ENCODE results near the gene CD80.
"Not testable (repeated sequence)": the region's sequence is repeated elsewhere in the genome, so short reads cannot be mapped to it uniquely, and the experiment has no call there.

CD80 gene

DNA sequence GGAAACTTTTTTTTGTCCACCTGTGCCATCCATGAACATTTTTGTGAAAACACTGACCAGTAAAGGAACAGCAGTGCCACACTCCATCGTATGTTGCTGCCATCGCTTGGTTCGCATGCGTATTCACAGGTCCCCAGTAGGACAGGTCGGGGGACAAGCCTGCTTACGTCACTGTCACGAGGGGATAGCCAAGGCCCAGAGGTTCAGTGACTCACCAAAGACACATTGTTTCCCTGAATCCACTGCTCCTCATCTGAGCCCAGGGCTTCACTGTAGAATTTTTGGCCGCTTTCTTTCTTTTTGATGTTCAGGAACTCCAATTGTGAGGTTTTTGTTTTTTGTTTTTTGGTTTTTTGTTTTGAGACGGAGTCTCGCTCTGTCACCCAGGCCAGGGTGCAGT, 25.8 kb upstream of the CD80 start:
- no peak overlapping the region for H3K4me3 ChIP-seq (ENCODE audit: low read depth in 1 of 5, low read length in 5 of 5)
- H3K36me3 ChIP-seq (ENCODE audit: control insufficient read depth in 5 of 5, insufficient read depth in 5 of 5, low read length in 5 of 5), result peaks cover 9 to 26% (median 10%) of the 10 kb centered on the region in 5 donors
- no peak overlapping the region for H3K27ac ChIP-seq (ENCODE audit: low read depth, low read length)
- peaks cover 0 to 28% (median 10%) of the 10 kb centered on the region in 5 donors for H3K4me1 ChIP-seq (ENCODE audit: control insufficient read depth in 5 of 5, insufficient read depth in 5 of 5, low read length in 5 of 5)
- no peak overlapping the region for H3K9ac ChIP-seq (ENCODE audit: low read length in 5 of 5)
- H3K9me3 ChIP-seq (ENCODE audit: control insufficient read depth in 5 of 5, low read length in 5 of 5), result no peaks in the 10 kb centered on the region
- no peaks in the 10 kb centered on the region for H3K27me3 ChIP-seq (ENCODE audit: control insufficient read depth in 5 of 5, insufficient read depth in 4 of 5, low read length in 5 of 5)

DNA sequence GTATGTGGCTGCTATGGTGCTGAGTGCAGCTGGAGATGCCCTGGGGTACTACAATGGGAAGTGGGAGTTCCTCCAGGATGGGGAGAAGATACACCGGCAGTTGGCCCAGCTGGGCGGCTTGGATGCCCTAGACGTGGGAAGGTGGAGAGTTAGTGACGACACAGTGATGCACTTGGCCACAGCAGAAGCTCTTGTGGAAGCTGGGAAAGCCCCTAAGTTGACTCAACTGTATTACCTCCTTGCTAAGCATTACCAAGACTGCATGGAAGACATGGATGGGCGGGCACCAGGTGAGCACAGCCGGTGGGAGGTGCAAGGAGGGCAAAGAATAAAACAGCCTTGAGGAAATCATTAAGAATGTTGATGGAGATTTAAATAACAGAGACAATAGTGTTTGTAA, 22.8 kb upstream of the CD80 start:
- Histone ChIP-seq H3K27me3 (ENCODE audit: control insufficient read depth in 5 of 5, insufficient read depth in 4 of 5, low read length in 5 of 5) (no peaks in the 10 kb centered on the region), H3K4me3 (ENCODE audit: low read depth in 1 of 5, low read length in 5 of 5) (no peak overlapping the region), H3K9me3 (ENCODE audit: control insufficient read depth in 5 of 5, low read length in 5 of 5) (no peaks in the 10 kb centered on the region), H3K36me3 (ENCODE audit: control insufficient read depth in 5 of 5, insufficient read depth in 5 of 5, low read length in 5 of 5) (peaks cover 4 to 19% (median 7%) of the 10 kb centered on the region in 5 donors), H3K4me1 (ENCODE audit: control insufficient read depth in 5 of 5, insufficient read depth in 5 of 5, low read length in 5 of 5) (peaks cover 2 to 22% (median 14%) of the 10 kb centered on the region in 5 donors), H3K9ac (ENCODE audit: low read length in 5 of 5) (no peak overlapping the region), H3K27ac (ENCODE audit: low read depth, low read length) (no peak overlapping the region)

- Histone ChIP-seq H3K4me1 (ENCODE audit: control insufficient read depth in 5 of 5, insufficient read depth in 5 of 5, low read length in 5 of 5) (peaks cover 2 to 14% (median 12%) of the 10 kb centered on the region in 5 donors), H3K9me3 (ENCODE audit: control insufficient read depth in 5 of 5, low read length in 5 of 5) (no peaks in the 10 kb centered on the region), H3K9ac (ENCODE audit: low read length in 5 of 5) (peak overlapping the region; percentile 64 to 98 (median 83)), H3K4me3 (ENCODE audit: low read depth in 1 of 5, low read length in 5 of 5) (peak overlapping the region; percentile 65 to 95 (median 75)), H3K27ac (ENCODE audit: low read depth, low read length) (peak overlapping the region; percentile 81), H3K36me3 (ENCODE audit: control insufficient read depth in 5 of 5, insufficient read depth in 5 of 5, low read length in 5 of 5) (peaks cover 0 to 11% (median 0%) of the 10 kb centered on the region in 5 donors), H3K27me3 (ENCODE audit: control insufficient read depth in 5 of 5, insufficient read depth in 4 of 5, low read length in 5 of 5) (no peaks in the 10 kb centered on the region)
Observed at GRCh38 chr3:119580067-119580760, 20.8 kb upstream of the CD80 start.

DNA sequence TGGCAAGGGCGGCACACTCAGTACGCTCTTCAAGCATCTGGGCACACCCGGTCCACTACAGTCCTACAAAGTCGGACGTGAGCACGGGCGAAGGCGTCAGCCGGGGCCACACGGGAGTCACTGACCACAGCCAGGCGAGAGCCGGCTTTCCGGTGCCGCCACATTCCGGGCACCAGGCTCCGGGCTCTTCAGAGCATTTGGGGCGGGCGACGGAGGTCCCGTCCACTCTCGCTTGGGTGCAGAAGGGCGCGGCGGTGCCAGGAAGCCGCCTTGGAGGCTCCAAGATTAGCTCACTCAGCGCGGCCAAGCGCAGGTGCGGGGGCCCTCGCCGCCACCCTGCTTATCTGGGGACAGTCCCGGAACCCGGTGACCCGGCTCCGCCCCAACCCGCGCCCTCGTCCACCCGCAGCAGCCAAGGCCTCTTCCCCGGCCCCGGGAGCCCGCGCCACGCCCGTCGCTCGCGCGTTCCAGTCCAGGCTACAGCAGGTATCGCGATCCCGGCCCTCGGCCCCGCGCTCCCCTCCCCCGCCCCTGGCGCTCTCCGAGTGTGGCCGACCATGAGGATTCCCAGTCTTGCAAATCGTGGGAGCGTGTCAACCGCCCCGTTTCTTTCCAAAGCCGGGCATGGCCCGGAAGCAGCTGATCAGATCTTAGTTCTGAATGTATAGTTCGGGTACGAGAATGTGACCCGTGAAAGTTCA, 20.1 kb upstream of the CD80 start, which contains the start of gene ADPRH:
ADPRH (plus strand) TSS at position 127 of the 701 bp plus-strand sequence. CDS start 2,678 bp downstream, outside the sequence.
- Histone ChIP-seq H3K9ac (ENCODE audit: low read length in 5 of 5) (peak within 1 kb of the TSS; percentile 64 to 98 (median 83)), H3K4me3 (ENCODE audit: low read depth in 1 of 5, low read length in 5 of 5) (peak within 1 kb of the TSS; percentile 65 to 95 (median 75)), H3K36me3 (ENCODE audit: control insufficient read depth in 5 of 5, insufficient read depth in 5 of 5, low read length in 5 of 5) (peaks cover 0 to 5% (median 0%) of the 10 kb centered on the region in 5 donors), H3K4me1 (ENCODE audit: control insufficient read depth in 5 of 5, insufficient read depth in 5 of 5, low read length in 5 of 5) (peaks cover 2 to 14% (median 12%) of the 10 kb centered on the region in 5 donors), H3K27me3 (ENCODE audit: control insufficient read depth in 5 of 5, insufficient read depth in 4 of 5, low read length in 5 of 5) (no peaks in the 10 kb centered on the region), H3K27ac (ENCODE audit: low read depth, low read length) (peak within 1 kb of the TSS; percentile 81), H3K9me3 (ENCODE audit: control insufficient read depth in 5 of 5, low read length in 5 of 5) (no peaks in the 10 kb centered on the region)

DNA sequence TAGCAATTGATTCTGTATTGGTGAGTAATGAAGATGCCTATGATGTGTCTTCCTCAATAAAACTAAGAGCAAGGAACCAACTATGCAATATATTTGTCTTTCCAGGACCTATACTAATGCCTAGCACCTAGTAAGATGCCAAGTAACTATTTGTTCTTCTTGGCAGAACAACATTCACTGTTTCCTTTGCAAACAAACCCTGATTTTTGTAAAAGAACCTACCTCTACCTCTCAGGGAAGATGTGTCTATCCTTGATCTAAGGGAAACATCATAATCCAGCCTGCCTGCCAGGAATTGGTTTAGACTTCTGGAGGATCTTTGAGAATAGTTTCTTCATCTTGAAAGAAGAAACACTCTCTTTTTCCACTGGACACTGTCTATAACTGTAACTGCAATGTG, 16.1 kb upstream of the CD80 start:
- Histone ChIP-seq H3K9me3 (ENCODE audit: control insufficient read depth in 5 of 5, low read length in 5 of 5) (no peaks in the 10 kb centered on the region), H3K27ac (ENCODE audit: low read depth, low read length) (no peak overlapping the region), H3K4me1 (ENCODE audit: control insufficient read depth in 5 of 5, insufficient read depth in 5 of 5, low read length in 5 of 5) (peaks cover 2 to 24% (median 20%) of the 10 kb centered on the region in 5 donors), H3K9ac (ENCODE audit: low read length in 5 of 5) (no peak overlapping the region), H3K4me3 (ENCODE audit: low read depth in 1 of 5, low read length in 5 of 5) (no peak overlapping the region), H3K27me3 (ENCODE audit: control insufficient read depth in 5 of 5, insufficient read depth in 4 of 5, low read length in 5 of 5) (no peaks in the 10 kb centered on the region), H3K36me3 (ENCODE audit: control insufficient read depth in 5 of 5, insufficient read depth in 5 of 5, low read length in 5 of 5) (no peaks in the 10 kb centered on the region)

- peak overlapping the region; percentile 71 for H3K27ac ChIP-seq (ENCODE audit: low read depth, low read length)
Observed at GRCh38 chr3:119571688-119572087, 12.3 kb upstream of the CD80 start.

DNA sequence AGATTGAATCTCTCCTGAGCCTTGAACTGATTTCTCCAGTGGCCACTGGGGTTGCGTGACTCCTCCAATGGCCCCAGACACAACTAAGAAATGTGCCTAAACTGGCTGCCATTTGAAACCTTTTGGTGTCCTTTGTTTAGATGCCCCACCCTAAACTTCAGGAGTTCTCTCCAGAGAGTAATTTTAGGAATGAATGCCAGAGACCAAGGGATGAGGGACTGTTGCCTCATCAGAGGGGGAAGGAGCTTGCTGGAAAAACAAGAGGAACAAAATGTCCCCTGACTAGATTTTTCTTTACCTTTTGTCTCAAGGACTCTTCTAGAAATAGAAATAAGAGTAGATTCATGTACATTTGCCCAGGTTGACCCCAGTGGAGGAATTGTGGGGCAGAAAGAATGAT, 11.8 kb upstream of the CD80 start:
- H3K9me3 ChIP-seq (ENCODE audit: control insufficient read depth in 5 of 5, low read length in 5 of 5), result no peaks in the 10 kb centered on the region
- H3K27ac ChIP-seq (ENCODE audit: low read depth, low read length), result peak overlapping the region; percentile 71
- peak overlapping the region in 1 of 5 donors; percentile 39 for H3K9ac ChIP-seq (ENCODE audit: low read length in 5 of 5)
- no peak overlapping the region for H3K4me3 ChIP-seq (ENCODE audit: low read depth in 1 of 5, low read length in 5 of 5)
- H3K36me3 ChIP-seq (ENCODE audit: control insufficient read depth in 5 of 5, insufficient read depth in 5 of 5, low read length in 5 of 5), result no peaks in the 10 kb centered on the region
- peaks cover 0 to 14% (median 9%) of the 10 kb centered on the region in 5 donors for H3K4me1 ChIP-seq (ENCODE audit: control insufficient read depth in 5 of 5, insufficient read depth in 5 of 5, low read length in 5 of 5)
- no peaks in the 10 kb centered on the region for H3K27me3 ChIP-seq (ENCODE audit: control insufficient read depth in 5 of 5, insufficient read depth in 4 of 5, low read length in 5 of 5)

More at GRCh38 chr3:119571688-119572087, 12.3 kb upstream of the CD80 start:
- H3K4me1 ChIP-seq (ENCODE audit: control insufficient read depth in 5 of 5, insufficient read depth in 5 of 5, low read length in 5 of 5), result peaks cover 0 to 14% (median 9%) of the 10 kb centered on the region in 5 donors
- H3K27me3 ChIP-seq (ENCODE audit: control insufficient read depth in 5 of 5, insufficient read depth in 4 of 5, low read length in 5 of 5), result no peaks in the 10 kb centered on the region
- no peaks in the 10 kb centered on the region for H3K36me3 ChIP-seq (ENCODE audit: control insufficient read depth in 5 of 5, insufficient read depth in 5 of 5, low read length in 5 of 5)
- no peaks in the 10 kb centered on the region for H3K9me3 ChIP-seq (ENCODE audit: control insufficient read depth in 5 of 5, low read length in 5 of 5)
- H3K9ac ChIP-seq (ENCODE audit: low read length in 5 of 5), result peak overlapping the region in 1 of 5 donors; percentile 39
- peak overlapping the region in 1 of 5 donors; percentile 42 for H3K4me3 ChIP-seq (ENCODE audit: low read depth in 1 of 5, low read length in 5 of 5)

DNA sequence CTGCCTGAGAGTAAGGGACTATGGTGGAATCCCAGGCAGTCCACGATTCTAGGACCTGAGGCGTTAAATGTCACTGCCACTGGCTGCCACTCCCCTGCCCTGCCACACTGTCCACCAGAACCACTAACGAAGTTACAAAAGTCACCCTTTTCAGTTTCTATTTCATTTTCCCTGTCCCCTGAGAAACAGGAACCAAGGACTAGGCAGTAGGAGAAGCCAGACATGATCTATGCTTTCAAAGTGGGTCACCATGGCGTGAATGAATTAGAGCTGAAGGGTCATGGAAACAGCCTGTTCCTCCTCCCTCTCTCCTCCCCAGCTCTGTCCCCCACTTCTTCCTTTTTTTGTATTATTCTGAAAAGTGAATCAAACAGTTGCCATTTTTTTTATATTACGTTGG, 10.8 kb upstream of the CD80 start:
- H3K36me3 ChIP-seq (ENCODE audit: control insufficient read depth in 5 of 5, insufficient read depth in 5 of 5, low read length in 5 of 5), result no peaks in the 10 kb centered on the region
- H3K4me1 ChIP-seq (ENCODE audit: control insufficient read depth in 5 of 5, insufficient read depth in 5 of 5, low read length in 5 of 5), result peaks cover 0 to 14% (median 9%) of the 10 kb centered on the region in 5 donors
- H3K27ac ChIP-seq (ENCODE audit: low read depth, low read length), result no peak overlapping the region

GRCh38 chr3:119569156-119569555, 9.7 kb upstream of the CD80 start:
- no peaks in the 10 kb centered on the region for H3K9me3 ChIP-seq (ENCODE audit: control insufficient read depth in 5 of 5, low read length in 5 of 5)
- H3K9ac ChIP-seq (ENCODE audit: low read length in 5 of 5), result no peak overlapping the region
- no peaks in the 10 kb centered on the region for H3K27me3 ChIP-seq (ENCODE audit: control insufficient read depth in 5 of 5, insufficient read depth in 4 of 5, low read length in 5 of 5)
- no peak overlapping the region for H3K27ac ChIP-seq (ENCODE audit: low read depth, low read length)
- no peak overlapping the region for H3K4me3 ChIP-seq (ENCODE audit: low read depth in 1 of 5, low read length in 5 of 5)
- no peaks in the 10 kb centered on the region for H3K36me3 ChIP-seq (ENCODE audit: control insufficient read depth in 5 of 5, insufficient read depth in 5 of 5, low read length in 5 of 5)
- peaks cover 0 to 14% (median 9%) of the 10 kb centered on the region in 5 donors for H3K4me1 ChIP-seq (ENCODE audit: control insufficient read depth in 5 of 5, insufficient read depth in 5 of 5, low read length in 5 of 5)

More for the DNA sequence above, 10.8 kb upstream of the CD80 start:
- H3K9ac ChIP-seq (ENCODE audit: low read length in 5 of 5), result no peak overlapping the region
- H3K4me3 ChIP-seq (ENCODE audit: low read depth in 1 of 5, low read length in 5 of 5), result no peak overlapping the region
- no peaks in the 10 kb centered on the region for H3K9me3 ChIP-seq (ENCODE audit: control insufficient read depth in 5 of 5, low read length in 5 of 5)
- no peaks in the 10 kb centered on the region for H3K27me3 ChIP-seq (ENCODE audit: control insufficient read depth in 5 of 5, insufficient read depth in 4 of 5, low read length in 5 of 5)

DNA sequence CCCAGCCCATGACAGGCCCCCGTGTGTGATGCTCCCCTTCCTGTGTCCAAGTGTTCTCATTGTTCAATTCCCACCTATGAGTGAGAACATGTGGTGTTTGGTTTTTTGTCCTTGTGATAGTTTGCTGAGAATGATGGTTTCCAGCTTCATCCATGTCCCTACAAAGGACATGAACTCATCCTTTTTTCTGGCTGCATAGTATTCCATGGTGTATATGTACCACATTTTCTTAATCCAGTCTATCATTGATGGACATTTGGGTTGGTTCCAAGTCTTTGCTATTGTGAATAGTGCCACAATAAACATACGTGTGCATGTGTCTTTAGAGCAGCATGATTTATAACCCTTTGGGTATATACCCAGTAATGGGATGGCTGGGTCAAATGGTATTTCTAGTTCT, 3.9 kb upstream of the CD80 start:
- not testable (repeated sequence) for H3K9ac ChIP-seq (ENCODE audit: low read length in 5 of 5); H3K9me3 ChIP-seq (ENCODE audit: control insufficient read depth in 5 of 5, low read length in 5 of 5); H3K27me3 ChIP-seq (ENCODE audit: control insufficient read depth in 5 of 5, insufficient read depth in 4 of 5, low read length in 5 of 5); H3K4me3 ChIP-seq (ENCODE audit: low read depth in 1 of 5, low read length in 5 of 5); H3K36me3 ChIP-seq (ENCODE audit: control insufficient read depth in 5 of 5, insufficient read depth in 5 of 5, low read length in 5 of 5); H3K27ac ChIP-seq (ENCODE audit: low read depth, low read length)
- peaks cover 0 to 11% (median 0%) of the 10 kb centered on the region in 5 donors for H3K4me1 ChIP-seq (ENCODE audit: control insufficient read depth in 5 of 5, insufficient read depth in 5 of 5, low read length in 5 of 5)
